IPS-NIHi7 (cell line): ENCODE measurements around the gene RBP5.
A peak's percentile ranks its signal among the peaks of the same experiment; 100 is the strongest.

ENCODE experiments used
- DNase-seq: peaks from one replicate; pipeline ENCODE4 v3.0.0; 2012; ENCODE audit warnings: mixed read lengths; ENCODE audit errors: extremely low spot score

RBP5 gene

GRCh38 chr12:7145671-7146070 lies 17.0 kb upstream of the RBP5 start:
- DNase-seq = no peak

- DNase-seq = peak; percentile 46
Observed at GRCh38 chr12:7144414-7145120, 15.9 kb upstream of the RBP5 start.

DNA sequence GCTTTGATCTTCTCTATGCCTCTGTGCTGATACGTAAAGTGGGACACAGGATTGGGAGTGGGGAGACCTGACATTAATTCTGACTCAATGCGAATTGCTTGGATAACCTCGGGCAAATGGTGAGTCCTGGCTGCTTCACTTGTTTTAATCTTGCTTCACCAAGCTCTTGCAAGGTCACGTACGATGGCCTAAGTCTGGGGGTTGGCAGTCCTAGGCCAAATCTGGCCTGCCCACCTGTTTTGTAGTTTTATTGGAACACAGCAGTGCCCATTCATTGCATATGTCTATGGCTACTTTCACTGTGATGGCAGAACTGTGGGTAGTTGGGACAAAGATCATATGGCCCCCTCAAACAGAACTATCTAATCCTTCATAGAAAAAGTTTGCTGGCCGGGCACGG lies 14.9 kb upstream of the RBP5 start:
- DNase-seq = no peak

GRCh38 chr12:7142809-7143465 lies 14.2 kb upstream of the RBP5 start:
- DNase-seq = no peak

GRCh38 chr12:7142056-7142644 lies 13.5 kb upstream of the RBP5 start:
- DNase-seq = peak; percentile 86

- no peak for DNase-seq
Observed at GRCh38 chr12:7141351-7142005, 12.8 kb upstream of the RBP5 start.

DNA sequence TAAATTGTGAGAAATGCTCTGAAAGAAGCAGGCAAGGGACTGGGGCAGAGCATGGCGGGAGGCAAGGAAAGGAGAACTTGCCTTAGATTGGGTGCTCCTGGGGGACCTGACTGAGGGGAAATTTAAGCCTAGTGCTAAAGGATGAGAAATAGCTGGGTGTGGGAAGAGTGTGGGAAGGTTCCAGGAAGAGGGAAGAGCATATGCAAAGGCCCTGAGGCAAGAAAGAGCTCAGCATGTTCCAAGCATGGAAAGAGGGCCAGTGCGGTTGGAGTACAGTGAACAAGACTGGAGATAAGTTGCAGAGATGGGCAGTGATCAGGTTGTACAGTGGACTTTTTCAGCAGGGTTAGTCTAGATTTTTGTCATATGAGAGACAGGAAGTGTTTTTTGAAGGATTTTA lies 10.5 kb upstream of the RBP5 start:
- no peak for DNase-seq

- no peak for DNase-seq
Observed at GRCh38 chr12:7137908-7138307, 9.2 kb upstream of the RBP5 start.

DNA sequence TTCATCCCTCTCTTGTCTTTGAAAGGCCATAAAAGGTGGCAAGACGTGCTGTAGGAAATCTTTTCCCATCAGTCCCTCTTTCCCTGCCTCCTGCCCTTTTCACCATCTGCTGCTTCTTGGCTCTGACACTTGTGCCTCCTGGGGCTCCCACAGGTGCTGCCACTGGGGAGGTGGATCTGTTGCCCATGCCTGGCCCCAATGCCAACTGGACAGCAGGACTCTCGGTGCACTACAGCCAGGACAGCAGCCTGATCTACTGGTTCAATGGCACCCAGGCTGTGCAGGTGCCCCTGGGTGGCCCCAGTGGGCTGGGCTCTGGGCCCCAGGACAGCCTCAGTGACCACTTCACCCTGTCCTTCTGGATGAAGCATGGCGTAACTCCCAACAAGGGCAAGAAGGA lies 8.0 kb upstream of the RBP5 start:
- DNase-seq = no peak

GRCh38 chr12:7136071-7136470 lies 7.4 kb upstream of the RBP5 start:
- DNase-seq = no peak

GRCh38 chr12:7134396-7135166 lies 5.9 kb upstream of the RBP5 start:
- no peak for DNase-seq

- DNase-seq = no peak
Observed at GRCh38 chr12:7131502-7131866, 2.8 kb upstream of the RBP5 start.

DNA sequence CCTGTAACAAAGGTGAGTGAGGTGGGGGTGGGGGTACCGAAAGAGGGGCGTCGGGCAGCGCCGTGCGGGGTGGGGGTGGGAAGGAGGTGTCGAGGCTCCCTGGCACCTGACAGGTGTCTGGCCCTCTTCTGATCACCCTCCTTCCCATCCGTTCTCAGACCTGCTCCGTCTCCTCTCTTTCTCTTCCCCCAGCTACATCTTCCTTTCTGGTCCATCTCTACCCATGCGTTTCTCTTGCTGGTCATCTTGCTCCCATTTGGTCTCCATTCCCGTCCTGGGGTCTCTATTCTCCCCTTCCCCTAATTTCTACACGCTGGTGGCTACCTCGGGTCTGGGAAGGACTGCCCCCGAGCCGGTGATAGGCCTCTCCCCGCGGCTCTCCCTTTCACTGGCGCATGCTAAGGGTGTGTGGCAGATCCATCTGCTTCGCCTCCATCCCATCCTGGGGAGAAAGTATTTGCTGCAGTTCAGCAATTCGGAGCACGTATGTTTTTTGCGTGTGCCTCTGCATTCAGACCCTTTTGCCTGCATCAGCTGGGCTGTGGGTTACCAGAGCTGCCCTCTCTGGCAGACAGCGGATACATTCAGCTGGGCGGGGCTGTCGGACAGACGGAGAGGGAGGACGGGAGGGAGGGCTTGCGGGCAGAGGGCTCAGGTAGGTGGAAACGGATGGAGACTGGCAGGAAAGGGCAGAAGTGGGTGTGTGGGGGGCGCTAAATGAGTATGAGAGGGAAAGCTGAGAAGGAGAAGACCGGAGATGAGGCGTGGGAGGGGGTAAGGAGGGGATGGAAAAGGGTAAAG lies 2.2 kb upstream of the RBP5 start:
- DNase-seq = peak; percentile 81

DNA sequence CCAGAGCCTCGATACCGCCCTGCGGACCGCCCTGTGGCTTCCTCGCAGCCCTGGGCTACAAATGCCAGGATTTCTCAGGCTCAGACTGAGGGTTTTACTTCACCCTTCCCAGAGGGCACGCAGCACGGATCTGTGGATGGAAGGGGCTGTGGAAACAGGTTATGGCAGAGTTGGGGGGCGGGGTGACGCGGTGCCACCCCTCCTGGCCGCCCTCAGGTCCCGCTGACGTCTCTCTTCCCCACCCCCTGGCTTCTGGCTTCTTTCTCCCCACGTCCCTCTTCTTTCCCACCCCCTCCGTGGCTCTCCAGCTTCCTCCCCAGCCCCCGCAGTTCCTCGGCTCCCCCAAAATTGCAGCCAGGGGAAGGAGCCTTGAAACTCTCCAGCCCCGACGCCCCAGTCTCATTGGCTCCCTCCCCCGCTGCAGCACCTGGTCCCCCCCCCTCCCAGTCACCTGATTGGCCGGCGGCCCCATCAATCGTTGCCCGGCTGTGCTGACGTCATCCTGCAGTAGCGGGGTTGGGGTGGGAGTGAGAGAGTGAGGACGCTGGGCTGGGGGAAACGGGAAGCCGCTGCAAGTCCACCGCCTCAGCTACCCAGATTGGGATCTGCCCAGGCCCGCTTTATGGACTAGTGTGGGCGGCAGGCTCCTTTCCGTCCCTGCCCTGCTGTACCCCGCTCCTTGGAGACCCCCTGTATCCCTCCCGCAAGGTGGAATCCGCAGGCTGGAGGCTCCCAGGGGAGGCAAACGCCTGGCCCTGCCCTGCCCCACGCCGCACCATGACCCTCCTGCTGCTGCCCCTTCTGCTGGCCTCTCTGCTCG lies 1.4 kb upstream of the RBP5 start, which contains the start of gene CLSTN3:
Gene CLSTN3, plus strand, starts transcription at position 500 of the 820 bp plus-strand sequence. Its CDS starts 278 bp downstream, at position 778.
- DNase-seq = peak; percentile 100

DNA sequence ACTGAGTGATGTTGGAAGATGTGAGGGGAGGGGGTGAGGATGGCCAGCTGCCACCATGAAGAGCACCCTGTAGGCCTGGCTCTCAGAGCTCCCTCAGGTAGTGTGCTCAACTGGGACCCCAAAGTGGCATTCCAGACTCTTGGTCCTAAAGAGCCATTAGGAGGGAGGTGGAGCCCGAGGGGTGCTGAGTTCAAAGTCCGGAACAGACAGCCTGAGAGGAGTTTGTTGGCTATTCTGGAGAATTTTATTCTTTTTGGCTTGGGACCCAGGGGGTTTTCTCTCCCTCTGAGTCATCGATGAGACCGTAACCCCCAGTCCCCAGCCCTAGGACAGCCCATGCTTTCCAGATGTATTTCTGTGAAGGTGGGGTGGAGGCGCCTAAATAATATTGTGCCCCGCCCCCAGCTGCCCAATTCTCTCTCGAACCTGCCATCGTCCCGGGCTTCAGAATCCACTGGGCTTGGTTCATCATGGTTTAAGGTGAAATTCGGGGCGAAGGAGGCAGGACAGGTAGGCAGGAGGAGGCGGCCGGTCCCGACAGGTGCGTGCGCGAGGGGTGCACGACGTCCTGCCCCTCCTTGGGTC lies 690 bp upstream of the RBP5 start:
- DNase-seq = no peak

GRCh38 chr12:7127916-7128626 lies 618 bp downstream of the RBP5 start:
- no peak for DNase-seq

DNA sequence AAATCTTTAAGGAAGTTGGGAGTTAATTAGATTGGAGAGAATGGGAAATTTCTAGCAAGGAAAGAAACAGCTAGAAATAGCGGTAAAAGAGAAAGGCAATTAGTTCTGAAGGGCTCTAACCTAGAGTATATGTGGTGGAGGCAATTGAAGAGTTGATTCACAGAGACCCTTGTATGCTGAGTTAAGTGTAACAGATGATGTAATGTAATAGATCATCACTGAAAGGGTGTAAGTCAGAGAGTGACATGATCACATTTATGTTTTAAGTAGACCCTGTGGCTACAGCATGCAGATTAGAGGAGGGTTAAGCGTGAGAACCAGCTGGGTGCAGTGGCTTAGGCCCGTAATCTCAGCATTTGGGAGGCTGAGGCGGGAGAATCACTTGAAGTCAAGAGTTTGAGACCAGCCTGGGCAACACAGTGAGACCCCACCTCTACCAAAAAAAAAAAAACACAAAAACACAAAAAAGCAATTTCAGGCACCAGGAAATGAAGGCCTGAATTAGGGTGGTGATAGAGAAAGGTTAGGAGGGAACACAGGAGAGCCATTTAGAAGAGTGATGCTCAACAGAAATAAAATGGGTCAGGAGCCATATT lies 3.0 kb downstream of the RBP5 start:
- DNase-seq = no peak

DNA sequence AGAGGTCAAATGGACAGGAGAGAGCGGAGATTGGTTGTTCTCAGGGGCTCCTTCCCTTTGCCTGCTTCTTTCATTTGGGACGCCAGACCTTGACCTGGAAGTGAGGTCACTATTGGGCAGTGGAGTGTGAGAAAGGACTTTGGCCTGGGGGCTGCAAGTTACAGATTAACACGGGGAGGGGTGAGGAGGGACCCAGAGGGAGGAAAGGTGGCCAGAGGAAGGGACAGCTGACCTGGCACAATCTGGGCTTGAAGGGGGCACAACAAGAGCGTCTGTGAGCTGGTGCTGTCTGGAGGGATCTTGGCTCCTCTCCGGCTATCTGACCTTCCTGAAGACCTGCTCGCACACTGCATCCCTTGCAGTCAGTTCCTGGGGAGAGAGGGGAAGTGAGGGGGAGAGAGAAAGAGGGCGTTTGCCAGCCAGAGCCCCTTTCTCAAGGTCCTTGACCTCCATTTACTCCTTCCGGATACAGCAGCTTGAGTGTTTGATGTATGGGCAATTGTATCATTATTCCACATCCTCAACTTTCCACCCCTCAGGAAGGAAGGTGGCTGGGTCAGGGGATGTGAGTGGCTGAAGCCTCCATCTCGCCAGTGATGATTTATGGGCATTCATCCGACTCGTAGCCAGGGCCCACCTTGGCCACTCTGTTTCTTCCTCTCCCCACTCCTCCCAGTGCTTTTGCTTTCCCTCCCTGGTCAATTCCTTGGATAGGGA lies 4.7 kb downstream of the RBP5 start:
- DNase-seq = no peak
